ENCODE measurements around the gene CTSF. TPM values are rescaled to one million over a fixed set of nuclear protein-coding genes. Genes with fewer than 3 reads are reported as not detected.

Gene CTSF
- total and polyA plus RNA-seq, 2 donors (not counting 1 experiment from before 2014, with no cell fraction given), result 16.6 to 20.9 TPM

- CTCF ChIA-PET, result interaction anchor here (0.7 to 5.9 kb wide), 17 partner anchors 9 to 280 kb away, joined by 3 to 46 read pairs (median 5); partner anchors contain the start of genes RBM14, RBM4, RBM4B and ZDHHC24
Measured at GRCh38 chr11:66592457-66593302, 24.3 kb upstream of the CTSF start, which contains the start of the genes CCDC87 and CCS. Gene CCDC87, minus strand, starts transcription at chr11:66593063. Its CDS starts 48 bp downstream, at chr11:66593015. Gene CCS, plus strand, starts transcription at chr11:66593185. Its CDS starts 77 bp downstream, at chr11:66593262.

More at GRCh38 chr11:66592457-66593302, 24.3 kb upstream of the CTSF start, which contains the start of the genes CCDC87 and CCS:
- intact Hi-C loops (cut with micrococcal nuclease), result loop anchor here (1.0 to 5.0 kb wide), 6 partner anchors 16 to 86 kb away; partner anchors contain the start of genes ACTN3, RBM14, RBM4 and ZDHHC24
- H3K4me3 Mint-ChIP-seq, result peak within 1 kb of the TSS; percentile 100
- peaks cover 40% of the 10 kb centered on the region for H3K4me1 Mint-ChIP-seq
- Histone ChIP-seq H3K9ac (ENCODE audit: low read length) (peak within 1 kb of the TSS; percentile 89), H3K36me3 (replicated peaks in 1 of 2; ENCODE audit: control extremely low read depth in 1 of 2, control insufficient read depth in 1 of 2, extremely low read depth in 1 of 2, insufficient read depth in 2 of 2, low read length in 1 of 2) (peaks cover 0 to 4% of the 10 kb centered on the region in 2 experiments), H3K4me3 (ENCODE audit: control extremely low read depth in 1 of 5, extremely low read depth in 1 of 5, insufficient read depth in 1 of 5, low read depth in 2 of 5, low read length in 4 of 5) (peak within 1 kb of the TSS; percentile 63 to 84 (median 77)), H3K27ac (ENCODE audit: low read length in 2 of 2) (peak within 1 kb of the TSS; percentile 61 to 86), H3K79me2 (ENCODE audit: control insufficient read depth, insufficient read depth, low read length) (peaks cover 58% of the 10 kb centered on the region), H2AFZ (ENCODE audit: insufficient read depth, low read depth, low read length, poor library complexity, severe bottlenecking) (peak within 1 kb of the TSS; percentile 96), H3K4me2 (replicated peaks; ENCODE audit: low read depth, low read length, poor library complexity, severe bottlenecking) (peak within 1 kb of the TSS; percentile 96), H3K4me1 (ENCODE audit: control insufficient read depth in 2 of 2, insufficient read depth in 2 of 2, low read length in 2 of 2) (peaks cover 28 to 29% of the 10 kb centered on the region in 2 donors), H3K27me3 (replicated peaks in 1 of 4; ENCODE audit: control extremely low read depth in 1 of 4, control insufficient read depth in 3 of 4, insufficient read depth in 4 of 4, low read length in 3 of 4) (no peaks in the 10 kb centered on the region), H3K9me3 (ENCODE audit: control extremely low read depth in 1 of 3, control insufficient read depth in 2 of 3, insufficient read depth in 1 of 3, low read length in 2 of 3) (no peaks in the 10 kb centered on the region), H4K20me1 (ENCODE audit: control insufficient read depth, insufficient read depth, low read length, poor library complexity, severe bottlenecking) (no peaks in the 10 kb centered on the region)
- peak; percentile 96 for DNase-seq
- H3K27me3 Mint-ChIP-seq, result no peaks in the 10 kb centered on the region
- peak; percentile 95 for ATAC-seq (ENCODE audit: low read depth)
- H3K27ac Mint-ChIP-seq, result peak within 1 kb of the TSS; percentile 99
- 16% methylated on average over 68 of the region's 68 CpGs for WGBS (ENCODE audit: insufficient coverage)
- no peaks in the 10 kb centered on the region for H3K9me3 Mint-ChIP-seq (ENCODE audit: insufficient read depth)
- TF ChIP-seq CTCF (IDR thresholded peaks at IDR 0.05) (peak; percentile 77), EZH2 (IDR thresholded peaks at IDR 0.05; ENCODE audit: borderline replicate concordance, insufficient read depth, low read depth, low read length, poor library complexity, severe bottlenecking) (no peak)
- POLR2A ChIA-PET, result interaction anchor here (0.5 to 2.2 kb wide), 5 partner anchors 16 to 1105 kb away, joined by 4 to 17 read pairs (median 5); partner anchors contain the start of genes RBM14, RBM4 and RBM4B
